Mesenchymal stem cell (in vitro differentiated cells and primary cell): ENCODE data around the gene STRADA.
A peak's percentile ranks its signal among the peaks of the same experiment; 100 is the strongest.

Experiments used
- DNase-seq: peaks from one replicate; pipeline ENCODE4 v3.0.0-alpha.2; 2013
- H2AFZ ChIP-seq: one replicate; pipeline ENCODE4 v1.6.1; 2013; ENCODE audit warnings: low read depth, mild to moderate bottlenecking, control low read depth, inconsistent platforms, low read length, moderate library complexity
- H2AK5ac ChIP-seq: 2 replicates; pipeline ENCODE4 v1.6.1; 2013; ENCODE audit warnings: low read length, moderate library complexity, mild to moderate bottlenecking, inconsistent platforms; ENCODE audit not compliant: severe bottlenecking
- H2BK120ac ChIP-seq: one replicate; pipeline ENCODE4 v1.6.1; 2013; ENCODE audit warnings: low read depth, mild to moderate bottlenecking, inconsistent platforms, low read length, moderate library complexity
- H2BK12ac ChIP-seq, 2 experiments: one replicate each; pipeline ENCODE4 v1.6.1; 2013; ENCODE audit warnings: inconsistent platforms in 2 of 2, low read length in 2 of 2, mild to moderate bottlenecking in 2 of 2, moderate library complexity in 2 of 2, control low read depth in 1 of 2
- H2BK15ac ChIP-seq: one replicate; pipeline ENCODE4 v1.6.1; 2013; ENCODE audit warnings: mild to moderate bottlenecking, low read depth, inconsistent platforms; ENCODE audit not compliant: poor library complexity, severe bottlenecking
- H2BK5ac ChIP-seq: 2 replicates; pipeline ENCODE4 v1.6.1; 2013; ENCODE audit warnings: low read depth, mild to moderate bottlenecking, low read length, control low read depth, inconsistent platforms; ENCODE audit not compliant: poor library complexity, severe bottlenecking
- H3K14ac ChIP-seq, 2 experiments: one replicate each; pipeline ENCODE4 v1.6.1; 2013; ENCODE audit warnings: inconsistent platforms in 2 of 2, low read length in 2 of 2, control low read depth in 1 of 2, mild to moderate bottlenecking in 1 of 2, moderate library complexity in 1 of 2
- H3K18ac ChIP-seq, 2 experiments: one replicate each; pipeline ENCODE4 v1.6.1; 2013; ENCODE audit warnings: inconsistent platforms in 2 of 2, low read length in 2 of 2, control low read depth in 1 of 2, low read depth in 1 of 2, mild to moderate bottlenecking in 1 of 2
- H3K23ac ChIP-seq, 2 experiments: one replicate each; pipeline ENCODE4 v1.6.1; 2013; ENCODE audit warnings: inconsistent platforms in 2 of 2, low read length in 2 of 2, mild to moderate bottlenecking in 2 of 2, moderate library complexity in 2 of 2, control low read depth in 1 of 2
- H3K27ac ChIP-seq: 2 replicates; pipeline ENCODE4 v1.5.1; 2013; ENCODE audit warnings: mild to moderate bottlenecking, moderate library complexity, low read length, control low read depth, inconsistent platforms; ENCODE audit not compliant: poor library complexity, severe bottlenecking
- H3K27me3 ChIP-seq, 2 experiments: 2 replicates each; pipeline versions ENCODE4 v1.6.1 to v1.7.0; 2013; ENCODE audit warnings: low read length in 2 of 2, mild to moderate bottlenecking in 2 of 2, moderate library complexity in 2 of 2, control low read depth in 1 of 2, inconsistent platforms in 1 of 2; ENCODE audit not compliant: control insufficient read depth in 1 of 2, insufficient read depth in 1 of 2
- H3K36me3 ChIP-seq, 2 experiments: 2 replicates each; pipeline versions ENCODE4 v1.6.1 to v1.7.0; 2013; ENCODE audit warnings: low read length in 2 of 2, control low read depth in 1 of 2, inconsistent platforms in 1 of 2, low read depth in 1 of 2, mild to moderate bottlenecking in 1 of 2; ENCODE audit not compliant: insufficient read depth in 2 of 2, control insufficient read depth in 1 of 2
- H3K4ac ChIP-seq, 2 experiments: one replicate each; pipeline ENCODE4 v1.6.1; 2013; ENCODE audit warnings: inconsistent platforms in 2 of 2, low read length in 2 of 2, mild to moderate bottlenecking in 2 of 2, moderate library complexity in 2 of 2, control low read depth in 1 of 2, low read depth in 1 of 2
- H3K4me1 ChIP-seq: 2 replicates; pipeline ENCODE4 v1.6.1; 2013; ENCODE audit warnings: low read depth, low read length, control low read depth; ENCODE audit not compliant: control insufficient read depth, insufficient read depth
- H3K4me2 ChIP-seq: 2 replicates; pipeline ENCODE4 v1.6.1; 2013; ENCODE audit warnings: low read length, mild to moderate bottlenecking, inconsistent platforms; ENCODE audit not compliant: poor library complexity, severe bottlenecking
- H3K4me3 ChIP-seq, 2 experiments: 2 replicates each; pipeline versions ENCODE4 v1.5.1 to v1.7.0; 2013; ENCODE audit warnings: low read length in 2 of 2, mild to moderate bottlenecking in 2 of 2, control low read depth in 1 of 2, low read depth in 1 of 2; ENCODE audit not compliant: insufficient read depth in 1 of 2
- H3K79me1 ChIP-seq: replicated peaks from 2 replicates; pipeline ENCODE4 v1.6.1; 2013; ENCODE audit warnings: mild to moderate bottlenecking, control low read depth, low read length, inconsistent platforms; ENCODE audit not compliant: poor library complexity, severe bottlenecking
- H3K9ac ChIP-seq: 2 replicates; pipeline ENCODE4 v1.7.0; 2013; ENCODE audit warnings: mild to moderate bottlenecking, low read length, moderate library complexity
- H3K9me3 ChIP-seq: 2 replicates; pipeline ENCODE4 v1.7.0; 2013; ENCODE audit warnings: mild to moderate bottlenecking, low read length; ENCODE audit not compliant: control insufficient read depth
- H4K8ac ChIP-seq: one replicate; pipeline ENCODE4 v1.6.1; 2013; ENCODE audit warnings: inconsistent platforms, mild to moderate bottlenecking, low read length, moderate library complexity
- H4K91ac ChIP-seq: one replicate; pipeline ENCODE4 v1.6.1; 2013; ENCODE audit warnings: mild to moderate bottlenecking, low read length, inconsistent platforms
- WGBS: methylation state at CpG from one replicate; pipeline ENCODE4 v1.1.7; 2013; ENCODE audit warnings: mixed read lengths; 5-methylcytosine and 5-hydroxymethylcytosine counted together

STRADA gene

DNA sequence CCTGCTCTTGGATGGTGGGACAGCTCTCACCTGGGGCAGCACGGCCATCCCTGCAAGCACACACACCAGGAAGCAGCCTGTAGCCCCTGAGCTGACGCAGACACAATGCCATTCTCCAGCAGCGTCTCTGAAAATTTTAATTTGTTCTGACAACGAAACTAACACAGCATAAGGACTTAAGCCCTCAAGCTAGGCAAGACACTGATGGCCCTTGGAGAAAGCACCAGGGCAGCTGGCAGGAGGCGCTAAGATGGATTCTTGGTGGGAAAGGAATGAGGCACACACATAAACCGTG, 38.9 kb downstream of the STRADA start:
- no peak overlapping the region for H3K4me2 ChIP-seq
- no peak overlapping the region for H3K4ac ChIP-seq
- H2AK5ac ChIP-seq: no peak overlapping the region
- H2BK120ac ChIP-seq: no peak overlapping the region
- no peaks in the 10 kb centered on the region for H3K9me3 ChIP-seq
- H4K91ac ChIP-seq: no peak overlapping the region
- H3K4me1 ChIP-seq: peaks cover 26% of the 10 kb centered on the region
- peaks cover 5% of the 10 kb centered on the region for H3K79me1 ChIP-seq
- H3K18ac ChIP-seq: no peak overlapping the region
- H3K23ac ChIP-seq: no peak overlapping the region
- no peaks in the 10 kb centered on the region for H3K27me3 ChIP-seq
- H2BK5ac ChIP-seq: no peak overlapping the region
- no peak overlapping the region for H2BK15ac ChIP-seq
- no peak overlapping the region for H3K4me3 ChIP-seq
- no peak overlapping the region for H3K27ac ChIP-seq
- no peak overlapping the region for H4K8ac ChIP-seq
- DNase-seq: no peak
- H3K14ac ChIP-seq: no peak overlapping the region
- no peak overlapping the region for H2AFZ ChIP-seq
- peaks cover 50 to 56% of the 10 kb centered on the region in 2 experiments for H3K36me3 ChIP-seq
- H3K9ac ChIP-seq: no peak overlapping the region
- no peak overlapping the region for H2BK12ac ChIP-seq
- 93% methylated on average over 6 of the region's 6 CpGs for WGBS

DNA sequence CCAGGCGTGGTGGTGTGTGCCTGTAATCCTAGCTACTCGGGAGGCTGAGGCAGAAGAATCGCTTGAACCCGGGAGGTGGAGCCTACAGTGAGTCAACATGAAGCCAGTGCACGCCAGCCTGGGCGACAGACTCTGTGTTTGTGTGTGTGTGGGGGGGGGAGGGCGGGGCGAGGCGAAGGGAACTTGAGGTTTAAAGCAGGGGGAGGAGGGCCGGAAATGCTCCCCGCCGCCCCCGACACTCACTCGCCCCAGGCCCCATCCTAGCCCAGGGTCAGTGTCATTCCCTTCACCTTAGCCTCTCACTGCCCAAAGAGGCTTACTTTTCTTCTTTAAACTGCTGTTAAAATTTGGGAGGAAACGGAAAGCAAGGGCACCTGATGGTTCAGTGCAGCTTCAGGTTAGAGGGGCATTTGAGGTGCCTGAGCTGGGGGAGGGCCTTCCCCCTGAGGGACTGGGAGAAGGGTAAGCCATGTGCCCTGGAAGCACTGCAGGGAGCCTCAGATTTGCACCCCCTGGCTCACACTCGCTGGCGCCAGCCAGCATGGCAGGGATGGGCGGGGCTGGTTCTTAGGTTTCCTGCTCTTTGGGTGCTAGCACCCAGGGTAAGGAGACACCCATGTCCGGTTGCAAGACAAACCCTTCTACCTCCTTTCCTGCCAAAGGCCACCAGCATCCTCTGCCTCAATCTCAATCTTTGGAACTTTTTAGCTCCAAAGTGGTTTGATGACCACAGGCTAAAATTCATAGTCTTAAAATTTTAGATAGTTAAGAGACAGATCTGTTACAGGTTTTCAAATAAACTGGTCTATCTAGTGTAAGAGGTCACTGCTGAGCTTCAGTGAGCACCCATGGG, 39.5 kb downstream of the STRADA start:
- no peak for DNase-seq
- no peak overlapping the region for H3K18ac ChIP-seq
- H2AFZ ChIP-seq: no peak overlapping the region
- WGBS: 97% methylated on average over 9 of the region's 19 CpGs
- H2BK15ac ChIP-seq: no peak overlapping the region
- H3K4me2 ChIP-seq: no peak overlapping the region
- H3K14ac ChIP-seq: no peak overlapping the region
- H3K4ac ChIP-seq: no peak overlapping the region
- H3K9ac ChIP-seq: no peak overlapping the region
- no peak overlapping the region for H4K8ac ChIP-seq
- H2BK12ac ChIP-seq: no peak overlapping the region
- H3K36me3 ChIP-seq: peaks cover 47 to 59% of the 10 kb centered on the region in 2 experiments
- no peak overlapping the region for H3K23ac ChIP-seq
- no peak overlapping the region for H4K91ac ChIP-seq
- H3K4me1 ChIP-seq: peaks cover 31% of the 10 kb centered on the region
- H3K9me3 ChIP-seq: no peaks in the 10 kb centered on the region
- peaks cover 9% of the 10 kb centered on the region for H3K79me1 ChIP-seq
- H2BK120ac ChIP-seq: no peak overlapping the region
- H3K27ac ChIP-seq: no peak overlapping the region
- no peak overlapping the region for H2AK5ac ChIP-seq
- H2BK5ac ChIP-seq: no peak overlapping the region
- no peaks in the 10 kb centered on the region for H3K27me3 ChIP-seq
- H3K4me3 ChIP-seq: no peak overlapping the region

- peak overlapping the region in 1 of 2 experiments; percentile 21 for H2BK12ac ChIP-seq
- H2BK5ac ChIP-seq: no peak overlapping the region
- H3K23ac ChIP-seq: no peak overlapping the region
- H3K14ac ChIP-seq: no peak overlapping the region
- H2BK15ac ChIP-seq: no peak overlapping the region
- no peak for DNase-seq
- H3K4me3 ChIP-seq: no peak overlapping the region
- H3K36me3 ChIP-seq: peaks cover 40 to 61% of the 10 kb centered on the region in 2 experiments
- no peaks in the 10 kb centered on the region for H3K9me3 ChIP-seq
- no peak overlapping the region for H3K18ac ChIP-seq
- H3K4ac ChIP-seq: no peak overlapping the region
- no peak overlapping the region for H2AFZ ChIP-seq
- no peak overlapping the region for H3K27ac ChIP-seq
- no peak overlapping the region for H2BK120ac ChIP-seq
- H3K4me1 ChIP-seq: peaks cover 36% of the 10 kb centered on the region
- H4K91ac ChIP-seq: no peak overlapping the region
- no peaks in the 10 kb centered on the region for H3K27me3 ChIP-seq
- no peak overlapping the region for H3K4me2 ChIP-seq
- no peak overlapping the region for H2AK5ac ChIP-seq
- H3K9ac ChIP-seq: peak overlapping the region; percentile 32
- H3K79me1 ChIP-seq: peaks cover 9% of the 10 kb centered on the region
- H4K8ac ChIP-seq: no peak overlapping the region
- 78% methylated on average over 10 of the region's 10 CpGs for WGBS
Observed at GRCh38 chr17:63701456-63701820, 40.2 kb downstream of the STRADA start.

- Histone ChIP-seq H3K18ac (peak overlapping the region; percentile 92 to 95), H3K27me3 (no peaks in the 10 kb centered on the region), H2AK5ac (peak overlapping the region; percentile 13), H2BK120ac (peak overlapping the region; percentile 91), H3K79me1 (peaks cover 9% of the 10 kb centered on the region), H2BK12ac (peak overlapping the region in 1 of 2 experiments; percentile 24), H3K9ac (peak overlapping the region; percentile 32), H2BK15ac (peak overlapping the region; percentile 78), H4K8ac (peak overlapping the region; percentile 94), H3K14ac (peak overlapping the region in 1 of 2 experiments; percentile 96), H2AFZ (peak overlapping the region; percentile 72), H3K23ac (peak overlapping the region; percentile 16 to 38), H3K4me2 (peak overlapping the region; percentile 70), H3K4ac (peak overlapping the region; percentile 79 to 91), H3K9me3 (no peaks in the 10 kb centered on the region), H3K27ac (no peak overlapping the region), H3K36me3 (peaks cover 34 to 65% of the 10 kb centered on the region in 2 experiments), H4K91ac (peak overlapping the region; percentile 92), H3K4me3 (peak overlapping the region; percentile 53 to 76), H3K4me1 (peaks cover 36% of the 10 kb centered on the region), H2BK5ac (no peak overlapping the region)
- DNase-seq: peak; percentile 63
- 7% methylated on average over 86 of the region's 88 CpGs for WGBS
Observed at GRCh38 chr17:63700528-63701455, 40.8 kb downstream of the STRADA start.
